Measurements from ENCODE around the gene TSNAXIP1.

The TSNAXIP1 gene

DNA sequence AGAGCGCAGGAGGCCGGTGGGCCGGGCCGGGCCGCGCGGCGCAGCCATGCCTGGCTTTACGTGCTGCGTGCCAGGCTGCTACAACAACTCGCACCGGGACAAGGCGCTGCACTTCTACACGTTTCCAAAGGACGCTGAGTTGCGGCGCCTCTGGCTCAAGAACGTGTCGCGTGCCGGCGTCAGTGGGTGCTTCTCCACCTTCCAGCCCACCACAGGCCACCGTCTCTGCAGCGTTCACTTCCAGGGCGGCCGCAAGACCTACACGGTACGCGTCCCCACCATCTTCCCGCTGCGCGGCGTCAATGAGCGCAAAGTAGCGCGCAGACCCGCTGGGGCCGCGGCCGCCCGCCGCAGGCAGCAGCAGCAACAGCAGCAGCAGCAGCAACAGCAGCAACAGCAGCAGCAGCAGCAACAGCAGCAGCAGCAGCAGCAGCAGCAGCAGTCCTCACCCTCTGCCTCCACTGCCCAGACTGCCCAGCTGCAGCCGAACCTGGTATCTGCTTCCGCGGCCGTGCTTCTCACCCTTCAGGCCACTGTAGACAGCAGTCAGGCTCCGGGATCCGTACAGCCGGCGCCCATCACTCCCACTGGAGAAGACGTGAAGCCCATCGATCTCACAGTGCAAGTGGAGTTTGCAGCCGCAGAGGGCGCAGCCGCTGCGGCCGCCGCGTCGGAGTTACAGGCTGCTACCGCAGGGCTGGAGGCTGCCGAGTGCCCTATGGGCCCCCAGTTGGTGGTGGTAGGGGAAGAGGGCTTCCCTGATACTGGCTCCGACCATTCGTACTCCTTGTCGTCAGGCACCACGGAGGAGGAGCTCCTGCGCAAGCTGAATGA, 36.0 kb downstream of the TSNAXIP1 start (continued):
- TF ChIP-seq YY2 (tag by site-specific recombination; IDR thresholded peaks at IDR 0.05), result peak; percentile 22; the same call in 1 of the 2 replicates
- TF ChIP-seq SP3 (tag by site-specific recombination; IDR thresholded peaks at IDR 0.05), result no peak
- no peak for TF ChIP-seq ZNF664 (tag by site-specific recombination; IDR thresholded peaks at IDR 0.05)
- no peak for TF ChIP-seq HOXA7 (CRISPR knock-in tag; IDR thresholded peaks at IDR 0.05; ENCODE audit: borderline replicate concordance)
- 0 out of 2 replicates have a peak, but pooled peaks have one; percentile 41 for TF ChIP-seq PRDM1 (tag by site-specific recombination; IDR thresholded peaks at IDR 0.05)
- no peak for TF ChIP-seq ZNF354C (tag by site-specific recombination; IDR thresholded peaks at IDR 0.05; ENCODE audit: borderline replicate concordance, low read depth)
- TF ChIP-seq KLF9 (tag by site-specific recombination; IDR thresholded peaks at IDR 0.05; ENCODE audit: low read depth), result 0 out of 2 replicates have a peak, but pooled peaks have one; percentile 17
- TF ChIP-seq ZNF792 (tag by site-specific recombination; IDR thresholded peaks at IDR 0.05), result no peak
- TF ChIP-seq ZBTB17 (tag by site-specific recombination; IDR thresholded peaks at IDR 0.05), result peak; percentile 81
- no peak for TF ChIP-seq ZNF404 (tag by site-specific recombination; IDR thresholded peaks at IDR 0.05)
- TF ChIP-seq ZNF266 (tag by site-specific recombination; IDR thresholded peaks at IDR 0.05; ENCODE audit: low read depth), result no peak
- peak; percentile 89 for TF ChIP-seq ZNF341 (tag by site-specific recombination; IDR thresholded peaks at IDR 0.05; ENCODE audit: low read depth)
- TF ChIP-seq, protein P1, sequence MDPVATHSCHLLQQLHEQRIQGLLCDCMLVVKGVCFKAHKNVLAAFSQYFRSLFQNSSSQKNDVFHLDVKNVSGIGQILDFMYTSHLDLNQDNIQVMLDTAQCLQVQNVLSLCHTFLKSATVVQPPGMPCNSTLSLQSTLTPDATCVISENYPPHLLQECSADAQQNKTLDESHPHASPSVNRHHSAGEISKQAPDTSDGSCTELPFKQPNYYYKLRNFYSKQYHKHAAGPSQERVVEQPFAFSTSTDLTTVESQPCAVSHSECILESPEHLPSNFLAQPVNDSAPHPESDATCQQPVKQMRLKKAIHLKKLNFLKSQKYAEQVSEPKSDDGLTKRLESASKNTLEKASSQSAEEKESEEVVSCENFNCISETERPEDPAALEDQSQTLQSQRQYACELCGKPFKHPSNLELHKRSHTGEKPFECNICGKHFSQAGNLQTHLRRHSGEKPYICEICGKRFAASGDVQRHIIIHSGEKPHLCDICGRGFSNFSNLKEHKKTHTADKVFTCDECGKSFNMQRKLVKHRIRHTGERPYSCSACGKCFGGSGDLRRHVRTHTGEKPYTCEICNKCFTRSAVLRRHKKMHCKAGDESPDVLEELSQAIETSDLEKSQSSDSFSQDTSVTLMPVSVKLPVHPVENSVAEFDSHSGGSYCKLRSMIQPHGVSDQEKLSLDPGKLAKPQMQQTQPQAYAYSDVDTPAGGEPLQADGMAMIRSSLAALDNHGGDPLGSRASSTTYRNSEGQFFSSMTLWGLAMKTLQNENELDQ (tag by site-specific recombination; IDR thresholded peaks at IDR 0.05; ENCODE audit: low read depth), result no peak
- TF ChIP-seq, protein P2, sequence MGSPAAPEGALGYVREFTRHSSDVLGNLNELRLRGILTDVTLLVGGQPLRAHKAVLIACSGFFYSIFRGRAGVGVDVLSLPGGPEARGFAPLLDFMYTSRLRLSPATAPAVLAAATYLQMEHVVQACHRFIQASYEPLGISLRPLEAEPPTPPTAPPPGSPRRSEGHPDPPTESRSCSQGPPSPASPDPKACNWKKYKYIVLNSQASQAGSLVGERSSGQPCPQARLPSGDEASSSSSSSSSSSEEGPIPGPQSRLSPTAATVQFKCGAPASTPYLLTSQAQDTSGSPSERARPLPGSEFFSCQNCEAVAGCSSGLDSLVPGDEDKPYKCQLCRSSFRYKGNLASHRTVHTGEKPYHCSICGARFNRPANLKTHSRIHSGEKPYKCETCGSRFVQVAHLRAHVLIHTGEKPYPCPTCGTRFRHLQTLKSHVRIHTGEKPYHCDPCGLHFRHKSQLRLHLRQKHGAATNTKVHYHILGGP (tag by site-specific recombination; IDR thresholded peaks at IDR 0.05), result 0 out of 2 replicates have a peak, but pooled peaks have one; percentile 9
- TF ChIP-seq, protein P3, sequence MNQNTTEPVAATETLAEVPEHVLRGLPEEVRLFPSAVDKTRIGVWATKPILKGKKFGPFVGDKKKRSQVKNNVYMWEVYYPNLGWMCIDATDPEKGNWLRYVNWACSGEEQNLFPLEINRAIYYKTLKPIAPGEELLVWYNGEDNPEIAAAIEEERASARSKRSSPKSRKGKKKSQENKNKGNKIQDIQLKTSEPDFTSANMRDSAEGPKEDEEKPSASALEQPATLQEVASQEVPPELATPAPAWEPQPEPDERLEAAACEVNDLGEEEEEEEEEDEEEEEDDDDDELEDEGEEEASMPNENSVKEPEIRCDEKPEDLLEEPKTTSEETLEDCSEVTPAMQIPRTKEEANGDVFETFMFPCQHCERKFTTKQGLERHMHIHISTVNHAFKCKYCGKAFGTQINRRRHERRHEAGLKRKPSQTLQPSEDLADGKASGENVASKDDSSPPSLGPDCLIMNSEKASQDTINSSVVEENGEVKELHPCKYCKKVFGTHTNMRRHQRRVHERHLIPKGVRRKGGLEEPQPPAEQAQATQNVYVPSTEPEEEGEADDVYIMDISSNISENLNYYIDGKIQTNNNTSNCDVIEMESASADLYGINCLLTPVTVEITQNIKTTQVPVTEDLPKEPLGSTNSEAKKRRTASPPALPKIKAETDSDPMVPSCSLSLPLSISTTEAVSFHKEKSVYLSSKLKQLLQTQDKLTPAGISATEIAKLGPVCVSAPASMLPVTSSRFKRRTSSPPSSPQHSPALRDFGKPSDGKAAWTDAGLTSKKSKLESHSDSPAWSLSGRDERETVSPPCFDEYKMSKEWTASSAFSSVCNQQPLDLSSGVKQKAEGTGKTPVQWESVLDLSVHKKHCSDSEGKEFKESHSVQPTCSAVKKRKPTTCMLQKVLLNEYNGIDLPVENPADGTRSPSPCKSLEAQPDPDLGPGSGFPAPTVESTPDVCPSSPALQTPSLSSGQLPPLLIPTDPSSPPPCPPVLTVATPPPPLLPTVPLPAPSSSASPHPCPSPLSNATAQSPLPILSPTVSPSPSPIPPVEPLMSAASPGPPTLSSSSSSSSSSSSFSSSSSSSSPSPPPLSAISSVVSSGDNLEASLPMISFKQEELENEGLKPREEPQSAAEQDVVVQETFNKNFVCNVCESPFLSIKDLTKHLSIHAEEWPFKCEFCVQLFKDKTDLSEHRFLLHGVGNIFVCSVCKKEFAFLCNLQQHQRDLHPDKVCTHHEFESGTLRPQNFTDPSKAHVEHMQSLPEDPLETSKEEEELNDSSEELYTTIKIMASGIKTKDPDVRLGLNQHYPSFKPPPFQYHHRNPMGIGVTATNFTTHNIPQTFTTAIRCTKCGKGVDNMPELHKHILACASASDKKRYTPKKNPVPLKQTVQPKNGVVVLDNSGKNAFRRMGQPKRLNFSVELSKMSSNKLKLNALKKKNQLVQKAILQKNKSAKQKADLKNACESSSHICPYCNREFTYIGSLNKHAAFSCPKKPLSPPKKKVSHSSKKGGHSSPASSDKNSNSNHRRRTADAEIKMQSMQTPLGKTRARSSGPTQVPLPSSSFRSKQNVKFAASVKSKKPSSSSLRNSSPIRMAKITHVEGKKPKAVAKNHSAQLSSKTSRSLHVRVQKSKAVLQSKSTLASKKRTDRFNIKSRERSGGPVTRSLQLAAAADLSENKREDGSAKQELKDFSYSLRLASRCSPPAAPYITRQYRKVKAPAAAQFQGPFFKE (tag by site-specific recombination; IDR thresholded peaks at IDR 0.05; ENCODE audit: borderline replicate concordance), result peak; percentile 81; the same call in 1 of the 2 replicates
- peak; percentile 82 for TF ChIP-seq OSR2 (tag by site-specific recombination; IDR thresholded peaks at IDR 0.05)
- no peak for TF ChIP-seq ZNF311 (tag by site-specific recombination; IDR thresholded peaks at IDR 0.05; ENCODE audit: borderline replicate concordance)
- TF ChIP-seq ZNF10 (tag by site-specific recombination; IDR thresholded peaks at IDR 0.05), result 0 out of 2 replicates have a peak, but pooled peaks have one; percentile 9
- TF ChIP-seq, protein P4, sequence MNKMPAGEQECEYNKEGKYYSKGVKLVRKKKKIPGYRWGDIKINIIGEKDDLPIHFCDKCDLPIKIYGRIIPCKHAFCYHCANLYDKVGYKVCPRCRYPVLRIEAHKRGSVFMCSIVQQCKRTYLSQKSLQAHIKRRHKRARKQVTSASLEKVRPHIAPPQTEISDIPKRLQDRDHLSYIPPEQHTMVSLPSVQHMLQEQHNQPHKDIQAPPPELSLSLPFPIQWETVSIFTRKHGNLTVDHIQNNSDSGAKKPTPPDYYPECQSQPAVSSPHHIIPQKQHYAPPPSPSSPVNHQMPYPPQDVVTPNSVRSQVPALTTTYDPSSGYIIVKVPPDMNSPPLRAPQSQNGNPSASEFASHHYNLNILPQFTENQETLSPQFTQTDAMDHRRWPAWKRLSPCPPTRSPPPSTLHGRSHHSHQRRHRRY (tag by site-specific recombination; IDR thresholded peaks at IDR 0.05), result no peak
- TF ChIP-seq, protein P5, sequence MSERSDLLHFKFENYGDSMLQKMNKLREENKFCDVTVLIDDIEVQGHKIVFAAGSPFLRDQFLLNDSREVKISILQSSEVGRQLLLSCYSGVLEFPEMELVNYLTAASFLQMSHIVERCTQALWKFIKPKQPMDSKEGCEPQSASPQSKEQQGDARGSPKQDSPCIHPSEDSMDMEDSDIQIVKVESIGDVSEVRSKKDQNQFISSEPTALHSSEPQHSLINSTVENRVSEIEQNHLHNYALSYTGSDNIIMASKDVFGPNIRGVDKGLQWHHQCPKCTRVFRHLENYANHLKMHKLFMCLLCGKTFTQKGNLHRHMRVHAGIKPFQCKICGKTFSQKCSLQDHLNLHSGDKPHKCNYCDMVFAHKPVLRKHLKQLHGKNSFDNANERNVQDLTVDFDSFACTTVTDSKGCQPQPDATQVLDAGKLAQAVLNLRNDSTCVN (tag by site-specific recombination; optimal IDR thresholded peaks at IDR 0.05), result peak; percentile 85
- no peak for TF ChIP-seq ZNF214 (tag by site-specific recombination; IDR thresholded peaks at IDR 0.05; ENCODE audit: borderline replicate concordance)
- TF ChIP-seq ZNF2 (tag by site-specific recombination; IDR thresholded peaks at IDR 0.05), result peak; percentile 38; the same call in 1 of the 2 replicates
- no peak for TF ChIP-seq ZSCAN23 (tag by site-specific recombination; IDR thresholded peaks at IDR 0.05)

All from HEK293 (cell line).